ENCODE measurements around the gene PYGM. TPM values are rescaled to one million over a fixed set of nuclear protein-coding genes. Genes with fewer than 3 reads are reported as not detected.
"Not testable (repeated sequence)": the region's sequence is repeated elsewhere in the genome, so short reads cannot be mapped to it uniquely, and the experiment has no call there.

The PYGM gene
- total RNA-seq, 1 experiment from 2014 or later = 0.45 TPM

GRCh38 chr11:64713016-64713707 lies 46.6 kb downstream of the PYGM start:
- H3K27ac ChIP-seq = no peak overlapping the region
- H3K9me3 ChIP-seq (replicated peaks) = peaks cover 7% of the 10 kb centered on the region; the same call in 1 of the 2 replicates
- peaks cover 97% of the 10 kb centered on the region for H3K27me3 ChIP-seq (replicated peaks)
- H3K4me3 ChIP-seq = no peak overlapping the region
- H3K36me3 ChIP-seq = peaks cover 4% of the 10 kb centered on the region; the same call in 1 of the 2 replicates
- peaks cover 15% of the 10 kb centered on the region for H3K4me1 ChIP-seq (replicated peaks)
- no peak for DNase-seq (ENCODE audit: low read depth in 1 of 2, low spot score in 2 of 2)

GRCh38 chr11:64712430-64713015 lies 47.3 kb downstream of the PYGM start:
- H3K27ac ChIP-seq = no peak overlapping the region
- DNase-seq (ENCODE audit: low read depth in 1 of 2, low spot score in 2 of 2) = peak in 1 of 2 experiments; percentile 59
- peaks cover 7% of the 10 kb centered on the region; the same call in 1 of the 2 replicates for H3K9me3 ChIP-seq (replicated peaks)
- H3K36me3 ChIP-seq = peaks cover 4% of the 10 kb centered on the region; the same call in 1 of the 2 replicates
- peaks cover 94% of the 10 kb centered on the region for H3K27me3 ChIP-seq (replicated peaks)
- H3K4me1 ChIP-seq (replicated peaks) = peaks cover 15% of the 10 kb centered on the region
- no peak overlapping the region for H3K4me3 ChIP-seq

DNA sequence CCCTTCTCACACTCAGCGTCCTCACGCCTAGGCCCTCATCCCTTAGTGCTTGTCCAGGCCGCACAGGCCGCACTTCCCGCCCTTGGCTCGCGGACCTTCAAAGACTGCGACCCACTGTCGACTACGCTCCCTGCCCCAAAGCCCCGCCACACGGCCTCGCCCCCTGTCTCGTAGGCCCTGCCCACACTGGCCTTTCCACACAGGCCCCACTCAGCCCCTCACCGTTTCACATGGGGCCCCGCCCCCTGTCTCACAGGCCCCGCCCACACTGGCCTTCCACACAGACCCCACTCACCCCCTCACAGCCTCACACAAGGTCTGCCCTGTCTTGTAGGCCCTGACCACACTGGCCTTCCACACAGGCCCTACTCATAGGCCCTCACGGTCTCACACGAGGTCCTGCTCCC lies 47.8 kb downstream of the PYGM start:
- peaks cover 15% of the 10 kb centered on the region for H3K4me1 ChIP-seq (replicated peaks)
- H3K36me3 ChIP-seq = peaks cover 4% of the 10 kb centered on the region; the same call in 1 of the 2 replicates
- H3K27me3 ChIP-seq (replicated peaks) = peaks cover 92% of the 10 kb centered on the region
- H3K9me3 ChIP-seq (replicated peaks) = peaks cover 7% of the 10 kb centered on the region; the same call in 1 of the 2 replicates
- DNase-seq (ENCODE audit: low read depth in 1 of 2, low spot score in 2 of 2) = peak in 1 of 2 experiments; percentile 64
- no peak overlapping the region for H3K4me3 ChIP-seq
- H3K27ac ChIP-seq = no peak overlapping the region

GRCh38 chr11:64711138-64711955 lies 48.4 kb downstream of the PYGM start:
- H3K4me3 ChIP-seq = no peak overlapping the region
- H3K4me1 ChIP-seq (replicated peaks) = peaks cover 15% of the 10 kb centered on the region
- peaks cover 7% of the 10 kb centered on the region; the same call in 1 of the 2 replicates for H3K9me3 ChIP-seq (replicated peaks)
- peak in 1 of 2 experiments; percentile 60 for DNase-seq (ENCODE audit: low read depth in 1 of 2, low spot score in 2 of 2)
- H3K27me3 ChIP-seq (replicated peaks) = peaks cover 89% of the 10 kb centered on the region
- H3K27ac ChIP-seq = no peak overlapping the region
- peaks cover 4% of the 10 kb centered on the region; the same call in 1 of the 2 replicates for H3K36me3 ChIP-seq

DNA sequence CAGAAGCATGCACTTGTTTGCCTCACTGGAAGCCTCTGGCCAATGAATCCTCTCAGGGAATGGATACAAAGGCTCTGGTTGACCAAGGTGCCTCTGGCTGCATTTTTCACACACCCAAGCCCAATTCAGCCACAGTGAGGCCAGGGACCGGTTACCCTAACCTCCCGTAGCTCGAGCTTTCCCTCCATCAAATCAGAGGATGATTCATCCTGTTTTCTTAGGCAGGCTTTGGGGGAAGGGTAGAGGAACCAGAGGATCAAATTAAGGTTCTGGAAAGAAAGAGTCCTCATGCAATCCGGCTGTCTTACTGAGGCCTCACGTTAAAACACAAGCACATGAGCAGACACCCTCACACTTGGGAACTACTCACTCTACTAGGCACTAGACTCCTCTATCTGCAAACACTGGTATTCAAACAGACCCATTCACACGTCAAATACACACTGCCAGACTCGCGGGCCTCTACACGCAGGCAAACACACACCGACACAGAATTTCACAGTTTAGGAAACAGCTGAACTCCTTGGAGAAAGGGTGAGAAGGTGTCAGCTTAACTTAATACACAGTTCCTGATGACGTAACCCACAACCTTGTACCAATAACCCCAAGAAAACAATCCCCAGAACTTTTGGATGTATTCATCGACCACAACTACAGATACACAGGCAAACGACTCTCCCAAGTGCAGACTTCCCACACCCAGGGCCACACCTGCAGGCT lies 49.2 kb downstream of the PYGM start:
- H3K9me3 ChIP-seq (replicated peaks) = peaks cover 7% of the 10 kb centered on the region; the same call in 1 of the 2 replicates
- H3K27me3 ChIP-seq (replicated peaks) = peaks cover 85% of the 10 kb centered on the region
- DNase-seq (ENCODE audit: low read depth in 1 of 2, low spot score in 2 of 2) = no peak
- no peak overlapping the region for H3K27ac ChIP-seq
- peaks cover 15% of the 10 kb centered on the region for H3K4me1 ChIP-seq (replicated peaks)
- peaks cover 4% of the 10 kb centered on the region; the same call in 1 of the 2 replicates for H3K36me3 ChIP-seq
- no peak overlapping the region for H3K4me3 ChIP-seq

- no peak overlapping the region for H3K4me3 ChIP-seq
- DNase-seq (ENCODE audit: low read depth in 1 of 2, low spot score in 2 of 2) = no peak
- no peaks in the 10 kb centered on the region for H3K9me3 ChIP-seq (replicated peaks)
- H3K36me3 ChIP-seq = no peaks in the 10 kb centered on the region
- H3K4me1 ChIP-seq (replicated peaks) = no peaks in the 10 kb centered on the region
- peaks cover 72% of the 10 kb centered on the region for H3K27me3 ChIP-seq (replicated peaks)
- no peak overlapping the region for H3K27ac ChIP-seq
Measured at GRCh38 chr11:64705501-64705900, 54.3 kb downstream of the PYGM start.

- Histone ChIP-seq H3K9me3 (replicated peaks) (no peaks in the 10 kb centered on the region), H3K27me3 (replicated peaks) (peaks cover 66% of the 10 kb centered on the region), H3K4me3 (no peak overlapping the region), H3K27ac (no peak overlapping the region), H3K36me3 (no peaks in the 10 kb centered on the region), H3K4me1 (replicated peaks) (no peaks in the 10 kb centered on the region)
- DNase-seq (ENCODE audit: low read depth in 1 of 2, low spot score in 2 of 2) = no peak
Measured at GRCh38 chr11:64703048-64703447, 56.7 kb downstream of the PYGM start.

GRCh38 chr11:64701956-64702355 lies 57.8 kb downstream of the PYGM start:
- not testable (repeated sequence) for H3K27ac ChIP-seq; DNase-seq (ENCODE audit: low read depth in 1 of 2, low spot score in 2 of 2); H3K36me3 ChIP-seq; H3K4me1 ChIP-seq (replicated peaks); H3K9me3 ChIP-seq (replicated peaks); H3K4me3 ChIP-seq
- peaks cover 66% of the 10 kb centered on the region for H3K27me3 ChIP-seq (replicated peaks)

- DNase-seq (ENCODE audit: low read depth in 1 of 2, low spot score in 2 of 2) = no peak
- no peaks in the 10 kb centered on the region for H3K9me3 ChIP-seq (replicated peaks)
Measured at GRCh38 chr11:64698427-64698826, 61.3 kb downstream of the PYGM start.

DNA sequence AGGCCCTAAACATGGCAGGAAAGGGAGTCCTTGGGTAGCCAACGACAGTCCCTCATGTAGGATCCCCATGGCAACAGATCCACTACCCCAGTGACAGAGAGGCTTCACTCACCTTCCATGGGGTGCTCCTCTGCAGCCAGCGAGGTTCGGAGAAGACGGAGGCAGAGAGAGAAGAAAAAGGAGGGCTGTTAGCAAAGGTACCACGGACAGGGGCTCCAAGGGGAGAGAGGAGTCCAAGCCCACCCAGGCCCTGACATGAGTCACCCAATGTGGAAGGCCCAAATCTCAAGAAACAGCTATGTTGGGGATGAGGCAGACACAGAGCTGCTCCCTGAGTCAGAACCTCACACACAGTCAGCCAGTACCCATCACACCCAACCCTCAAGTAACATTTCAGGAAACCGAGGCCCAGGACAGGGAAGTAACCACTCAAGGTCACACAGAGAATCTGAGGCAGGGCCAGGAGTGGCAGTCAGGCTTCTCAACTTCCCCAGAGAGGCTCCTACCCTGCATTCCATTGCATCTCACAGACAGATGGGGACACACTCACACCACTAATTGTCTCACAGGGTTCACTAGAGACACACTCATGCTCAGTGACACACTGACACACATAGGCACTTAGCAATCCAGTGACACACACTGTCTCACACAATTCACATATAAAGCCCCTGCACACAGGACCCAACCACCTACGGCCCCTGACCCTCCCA lies 62.0 kb downstream of the PYGM start:
- Histone ChIP-seq H3K36me3 (no peaks in the 10 kb centered on the region), H3K27me3 (replicated peaks) (peaks cover 67% of the 10 kb centered on the region), H3K4me3 (no peak overlapping the region), H3K9me3 (replicated peaks) (no peaks in the 10 kb centered on the region), H3K4me1 (replicated peaks) (no peaks in the 10 kb centered on the region), H3K27ac (no peak overlapping the region)
- no peak for DNase-seq (ENCODE audit: low read depth in 1 of 2, low spot score in 2 of 2)

More at GRCh38 chr11:64698427-64698826, 61.3 kb downstream of the PYGM start:
- Histone ChIP-seq H3K4me1 (replicated peaks) (no peaks in the 10 kb centered on the region), H3K27ac (no peak overlapping the region), H3K36me3 (no peaks in the 10 kb centered on the region), H3K4me3 (no peak overlapping the region), H3K27me3 (replicated peaks) (peaks cover 69% of the 10 kb centered on the region)

All from SJSA1 (cell line).